Natural killer cell (primary cell): ENCODE results near the gene PDE4B. TPM values are rescaled to one million over a fixed set of nuclear protein-coding genes. Genes with fewer than 3 reads are reported as not detected.

ENCODE experiments used
- ATAC-seq, 3 donors: fragments of 150-1000 bp in 2 of 3; fragments of 200-7000 bp in 1 of 3; cut with Tn5 transposase; 1 replicate in 1 of 3; 2 replicates in 2 of 3; pipeline ENCODE4 v1.10.0; 2021; ENCODE audit warnings: mild to moderate bottlenecking in 2 of 3, moderate library complexity in 2 of 3
- DNase-seq, 2 donors: peaks; one replicate each; pipeline versions ENCODE4 v3.0.0 to v3.0.0-alpha.2; 2013 to 2021; ENCODE audit warnings: mixed read lengths in 1 of 2
- H3K27ac ChIP-seq: one replicate; pipeline ENCODE4 v1.5.1; 2013; ENCODE audit warnings: mild to moderate bottlenecking, low read length
- H3K27me3 ChIP-seq: one replicate; pipeline ENCODE4 v1.6.1; 2013; ENCODE audit warnings: low read length; ENCODE audit not compliant: control insufficient read depth, insufficient read depth
- H3K36me3 ChIP-seq: one replicate; pipeline ENCODE4 v1.6.1; 2013; ENCODE audit warnings: low read length; ENCODE audit not compliant: control insufficient read depth, insufficient read depth
- H3K4me1 ChIP-seq: one replicate; pipeline ENCODE4 v1.6.1; 2013; ENCODE audit warnings: low read length; ENCODE audit not compliant: control insufficient read depth, insufficient read depth
- H3K4me3 ChIP-seq: one replicate; pipeline ENCODE4 v1.5.1; 2013; ENCODE audit warnings: low read length
- H3K9me3 ChIP-seq: one replicate; pipeline ENCODE4 v1.6.1; 2013; ENCODE audit warnings: low read length; ENCODE audit not compliant: control insufficient read depth, insufficient read depth
- H3K27ac Mint-ChIP-seq, 2 donors: one replicate each; pipeline ENCODE4 v1.8.0; 2022; ENCODE audit warnings: mild to moderate bottlenecking in 2 of 2, mixed read lengths in 2 of 2, moderate library complexity in 1 of 2
- H3K27me3 Mint-ChIP-seq, 2 donors: one replicate each; pipeline ENCODE4 v1.8.0; 2022; ENCODE audit warnings: low read depth in 2 of 2, mixed read lengths in 2 of 2
- H3K36me3 Mint-ChIP-seq: one replicate; pipeline ENCODE4 v1.8.0; 2022; ENCODE audit warnings: mixed read lengths
- H3K4me1 Mint-ChIP-seq, 2 donors: one replicate each; pipeline ENCODE4 v1.8.0; 2022; ENCODE audit warnings: mixed read lengths in 2 of 2
- H3K4me3 Mint-ChIP-seq: one replicate; pipeline ENCODE4 v1.8.0; 2022; ENCODE audit warnings: mild to moderate bottlenecking, moderate library complexity, mixed read lengths
- H3K9me3 Mint-ChIP-seq, 2 donors: one replicate each; pipeline ENCODE4 v1.8.0; 2022; ENCODE audit warnings: mixed read lengths in 2 of 2
- CTCF ChIP-seq: fragments of 200-600 bp; IDR thresholded peaks from one replicate; pipeline ENCODE4 v1.8.0; 2022; ENCODE audit warnings: antibody characterized with exemption
- WGBS: methylation state at CpG from one replicate; pipeline ENCODE4 v1.1.7; 2013; ENCODE audit warnings: missing lambda C conversion rate; ENCODE audit not compliant: insufficient coverage; 5-methylcytosine and 5-hydroxymethylcytosine counted together
- intact Hi-C: fragments of 100-400 bp; cut with micrococcal nuclease; formaldehyde crosslinking; loops from one replicate; pipeline ENCODE4 v1.14.2; 2022
- total RNA-seq, 4 donors: library from RNA; stranded (reverse); fragments of 120-200 nt in 1 of 4; gene quantifications; one replicate each; pipeline versions ENCODE4 v1.2.3 to v1.2.4, GENCODE V29; 2013 to 2022

The PDE4B gene
- total RNA-seq, 3 donors from 2014 or later (not counting 1 experiment from before 2014, with no cell fraction given): 18.0 to 42.4 (median 25.5) TPM

GRCh38 chr1:66311092-66311491, 518.4 kb downstream of the PDE4B start:
- Mint-ChIP-seq H3K9me3 (no peaks in the 10 kb centered on the region), H3K4me3 (no peak overlapping the region), H3K27me3 (no peaks in the 10 kb centered on the region), H3K4me1 (no peaks in the 10 kb centered on the region), H3K36me3 (no peaks in the 10 kb centered on the region), H3K27ac (no peak overlapping the region)
- Histone ChIP-seq H3K27ac (no peak overlapping the region), H3K27me3 (no peaks in the 10 kb centered on the region), H3K9me3 (no peaks in the 10 kb centered on the region), H3K4me1 (no peaks in the 10 kb centered on the region), H3K4me3 (no peak overlapping the region), H3K36me3 (no peaks in the 10 kb centered on the region)
- TF ChIP-seq CTCF: no peak
- WGBS: 100% methylated on average over 2 of the region's 4 CpGs
- no peak for DNase-seq
- ATAC-seq: no peak
- intact Hi-C loops: no loop called here

GRCh38 chr1:66311628-66312027, 518.9 kb downstream of the PDE4B start:
- ATAC-seq (no peak), DNase-seq (no peak)
- over 99% methylated on average over 6 of the region's 6 CpGs for WGBS
- Histone ChIP-seq H3K27ac (no peak overlapping the region), H3K36me3 (no peaks in the 10 kb centered on the region), H3K9me3 (no peaks in the 10 kb centered on the region), H3K27me3 (no peaks in the 10 kb centered on the region), H3K4me3 (no peak overlapping the region), H3K4me1 (no peaks in the 10 kb centered on the region)
- H3K27ac Mint-ChIP-seq: no peak overlapping the region
- H3K9me3 Mint-ChIP-seq: no peaks in the 10 kb centered on the region
- H3K4me3 Mint-ChIP-seq: no peak overlapping the region
- H3K36me3 Mint-ChIP-seq: no peaks in the 10 kb centered on the region
- no peak for TF ChIP-seq CTCF
- H3K4me1 Mint-ChIP-seq: peaks cover 4% of the 10 kb centered on the region in 2 donors
- intact Hi-C loops: no loop called here
- no peaks in the 10 kb centered on the region for H3K27me3 Mint-ChIP-seq

- no peak for DNase-seq
- Histone ChIP-seq H3K9me3 (no peaks in the 10 kb centered on the region), H3K36me3 (no peaks in the 10 kb centered on the region), H3K4me1 (no peaks in the 10 kb centered on the region), H3K27me3 (no peaks in the 10 kb centered on the region), H3K4me3 (no peak overlapping the region), H3K27ac (no peak overlapping the region)
- Mint-ChIP-seq H3K4me1 (peaks cover 6% of the 10 kb centered on the region in 2 donors), H3K27me3 (no peaks in the 10 kb centered on the region), H3K36me3 (no peaks in the 10 kb centered on the region), H3K9me3 (no peaks in the 10 kb centered on the region), H3K4me3 (no peak overlapping the region), H3K27ac (no peak overlapping the region)
- intact Hi-C loops: no loop called here
- no peak for ATAC-seq
- WGBS: 69% methylated on average over 4 of the region's 4 CpGs
- no peak for TF ChIP-seq CTCF
Measured at GRCh38 chr1:66312271-66312990, 519.7 kb downstream of the PDE4B start.

- no peak overlapping the region for H3K4me3 Mint-ChIP-seq
- Histone ChIP-seq H3K9me3 (no peaks in the 10 kb centered on the region), H3K27ac (no peak overlapping the region), H3K27me3 (no peaks in the 10 kb centered on the region), H3K36me3 (no peaks in the 10 kb centered on the region), H3K4me3 (no peak overlapping the region), H3K4me1 (no peaks in the 10 kb centered on the region)
- ATAC-seq (no peak), DNase-seq (no peak)
- H3K9me3 Mint-ChIP-seq: no peaks in the 10 kb centered on the region
- peaks cover 6% of the 10 kb centered on the region in 2 donors for H3K4me1 Mint-ChIP-seq
- no peaks in the 10 kb centered on the region for H3K36me3 Mint-ChIP-seq
- no peaks in the 10 kb centered on the region for H3K27me3 Mint-ChIP-seq
- intact Hi-C loops: no loop called here
- H3K27ac Mint-ChIP-seq: no peak overlapping the region
- no peak for TF ChIP-seq CTCF
Measured at GRCh38 chr1:66313429-66313828, 520.7 kb downstream of the PDE4B start.
